Measurements from ENCODE around the gene GPR146. TPM values are rescaled to one million over a fixed set of nuclear protein-coding genes. Genes with fewer than 3 reads are reported as not detected.

The GPR146 gene
- total RNA-seq, 2 donors from 2014 or later = 0.66 to 0.75 TPM

GRCh38 chr7:1078985-1079384, 34.6 kb downstream of the GPR146 start:
- H3K27me3 Mint-ChIP-seq (ENCODE audit: insufficient read depth) = no peaks in the 10 kb centered on the region
- 87 to 91% methylated on average over 8 to 15 of the region's 15 CpGs for WGBS, 2 experiments (ENCODE audit: insufficient coverage in 1 of 2, insufficient read length in 1 of 2)
- H3K4me3 ChIP-seq (ENCODE audit: low read length) = no peak overlapping the region

GRCh38 chr7:1079546-1079945, 35.2 kb downstream of the GPR146 start:
- 91 to 94% methylated on average over 8 to 12 of the region's 12 CpGs for WGBS, 2 experiments (ENCODE audit: insufficient coverage in 1 of 2, insufficient read length in 1 of 2)
- no peaks in the 10 kb centered on the region for H3K9me3 Mint-ChIP-seq
- Histone ChIP-seq H3K4me1 (ENCODE audit: control insufficient read depth, insufficient read depth, low read length) (no peaks in the 10 kb centered on the region), H3K27me3 (ENCODE audit: control insufficient read depth, insufficient read depth, low read length, poor library complexity, severe bottlenecking) (no peaks in the 10 kb centered on the region), H3K27ac (ENCODE audit: low read depth, low read length) (peak overlapping the region; percentile 16), H3K4me3 (ENCODE audit: low read length) (no peak overlapping the region), H3K36me3 (ENCODE audit: control insufficient read depth, insufficient read depth, low read length) (peaks cover 4% of the 10 kb centered on the region), H3K9me3 (ENCODE audit: control insufficient read depth, low read length) (no peaks in the 10 kb centered on the region), H3K9ac (ENCODE audit: extremely low read depth, low read length, poor library complexity, severe bottlenecking) (no peak overlapping the region)
- peaks cover 5% of the 10 kb centered on the region for H3K4me1 Mint-ChIP-seq
- no peaks in the 10 kb centered on the region for H3K36me3 Mint-ChIP-seq (ENCODE audit: low read depth)
- H3K4me3 Mint-ChIP-seq = no peak overlapping the region
- H3K27ac Mint-ChIP-seq = no peak overlapping the region
- H3K27me3 Mint-ChIP-seq (ENCODE audit: insufficient read depth) = no peaks in the 10 kb centered on the region
- no peak for DNase-seq
- TF ChIP-seq CTCF (conservative IDR thresholded peaks at IDR 0.05) = no peak

More at GRCh38 chr7:1078985-1079384, 34.6 kb downstream of the GPR146 start:
- Histone ChIP-seq H3K9me3 (ENCODE audit: control insufficient read depth, low read length) (no peaks in the 10 kb centered on the region), H3K27ac (ENCODE audit: low read depth, low read length) (no peak overlapping the region), H3K9ac (ENCODE audit: extremely low read depth, low read length, poor library complexity, severe bottlenecking) (no peak overlapping the region), H3K36me3 (ENCODE audit: control insufficient read depth, insufficient read depth, low read length) (peaks cover 4% of the 10 kb centered on the region), H3K4me1 (ENCODE audit: control insufficient read depth, insufficient read depth, low read length) (no peaks in the 10 kb centered on the region), H3K27me3 (ENCODE audit: control insufficient read depth, insufficient read depth, low read length, poor library complexity, severe bottlenecking) (no peaks in the 10 kb centered on the region)
- H3K27ac Mint-ChIP-seq = no peak overlapping the region
- no peak for TF ChIP-seq CTCF (conservative IDR thresholded peaks at IDR 0.05)
- H3K9me3 Mint-ChIP-seq = no peaks in the 10 kb centered on the region
- H3K4me1 Mint-ChIP-seq = peaks cover 9% of the 10 kb centered on the region
- H3K4me3 Mint-ChIP-seq = no peak overlapping the region
- DNase-seq = no peak
- H3K36me3 Mint-ChIP-seq (ENCODE audit: low read depth) = no peaks in the 10 kb centered on the region

GRCh38 chr7:1080252-1080920, 36.0 kb downstream of the GPR146 start:
- Mint-ChIP-seq H3K4me3 (no peak overlapping the region), H3K36me3 (ENCODE audit: low read depth) (no peaks in the 10 kb centered on the region), H3K27ac (peak overlapping the region; percentile 58), H3K4me1 (peaks cover 2% of the 10 kb centered on the region), H3K27me3 (ENCODE audit: insufficient read depth) (no peaks in the 10 kb centered on the region), H3K9me3 (no peaks in the 10 kb centered on the region)
- no peak for TF ChIP-seq CTCF (conservative IDR thresholded peaks at IDR 0.05)
- no peak overlapping the region for H3K9ac ChIP-seq (ENCODE audit: extremely low read depth, low read length, poor library complexity, severe bottlenecking)
- no peaks in the 10 kb centered on the region for H3K27me3 ChIP-seq (ENCODE audit: control insufficient read depth, insufficient read depth, low read length, poor library complexity, severe bottlenecking)
- H3K4me3 ChIP-seq (ENCODE audit: low read length) = no peak overlapping the region
- DNase-seq = no peak
- 92 to 93% methylated on average over 34 to 38 of the region's 38 CpGs for WGBS, 2 experiments (ENCODE audit: insufficient coverage in 1 of 2, insufficient read length in 1 of 2)
- no peaks in the 10 kb centered on the region for H3K9me3 ChIP-seq (ENCODE audit: control insufficient read depth, low read length)
- no peaks in the 10 kb centered on the region for H3K4me1 ChIP-seq (ENCODE audit: control insufficient read depth, insufficient read depth, low read length)
- H3K27ac ChIP-seq (ENCODE audit: low read depth, low read length) = peak overlapping the region; percentile 44
- H3K36me3 ChIP-seq (ENCODE audit: control insufficient read depth, insufficient read depth, low read length) = peaks cover 4% of the 10 kb centered on the region
